ENCODE measurements around the gene GCLC.

The GCLC gene

GRCh38 chr6:53544470-53545308, at the start of gene GCLC:
TSS of gene GCLC (minus strand) at chr6:53545101. CDS start at chr6:53544645, 456 bp downstream.
- H3K9ac ChIP-seq (ENCODE audit: low read length), result peak within 1 kb of the TSS; percentile 76
- peak within 1 kb of the TSS; percentile 59 for H3K27ac ChIP-seq (ENCODE audit: low read length)
- peak within 1 kb of the TSS; percentile 90 for H3K4me3 ChIP-seq (ENCODE audit: low read length)
- TF ChIP-seq CTCF (IDR thresholded peaks at IDR 0.05; ENCODE audit: low read depth, low read length) (peak; percentile 65), EZH2phosphoT487 (IDR thresholded peaks at IDR 0.05; ENCODE audit: low read depth) (no peak)
- H2AFZ ChIP-seq (ENCODE audit: low read depth, low read length), result peak within 1 kb of the TSS; percentile 81
- peaks cover 14% of the 10 kb centered on the region for H3K27me3 ChIP-seq (ENCODE audit: low read depth, low read length)
- H3K4me2 ChIP-seq (ENCODE audit: low read length), result peak within 1 kb of the TSS; percentile 97
- H3K36me3 ChIP-seq (replicated peaks; ENCODE audit: low read depth, low read length), result no peaks in the 10 kb centered on the region
- peaks cover 33% of the 10 kb centered on the region for H3K4me1 ChIP-seq (ENCODE audit: low read length)
- H4K20me1 ChIP-seq (ENCODE audit: insufficient read depth, low read length), result peaks cover 6% of the 10 kb centered on the region
- H3K79me2 ChIP-seq (ENCODE audit: low read length), result peaks cover 33% of the 10 kb centered on the region
- H3K9me3 ChIP-seq (ENCODE audit: insufficient read depth, low read length), result no peaks in the 10 kb centered on the region

- H3K4me2 ChIP-seq (ENCODE audit: low read length), result no peak overlapping the region
- H4K20me1 ChIP-seq (ENCODE audit: insufficient read depth, low read length), result no peaks in the 10 kb centered on the region
- no peak overlapping the region for H3K27ac ChIP-seq (ENCODE audit: low read length)
- H3K36me3 ChIP-seq (replicated peaks; ENCODE audit: low read depth, low read length), result no peaks in the 10 kb centered on the region
- H3K4me3 ChIP-seq (ENCODE audit: low read length), result no peak overlapping the region
- H2AFZ ChIP-seq (ENCODE audit: low read depth, low read length), result no peak overlapping the region
- no peaks in the 10 kb centered on the region for H3K9me3 ChIP-seq (ENCODE audit: insufficient read depth, low read length)
- no peak overlapping the region for H3K9ac ChIP-seq (ENCODE audit: low read length)
- H3K4me1 ChIP-seq (ENCODE audit: low read length), result no peaks in the 10 kb centered on the region
- no peaks in the 10 kb centered on the region for H3K27me3 ChIP-seq (ENCODE audit: low read depth, low read length)
- no peaks in the 10 kb centered on the region for H3K79me2 ChIP-seq (ENCODE audit: low read length)
- TF ChIP-seq CTCF (IDR thresholded peaks at IDR 0.05; ENCODE audit: low read depth, low read length) (no peak), EZH2phosphoT487 (IDR thresholded peaks at IDR 0.05; ENCODE audit: low read depth) (no peak)
Measured at GRCh38 chr6:53594596-53594995, 49.7 kb upstream of the GCLC start.

- no peak overlapping the region for H3K9ac ChIP-seq (ENCODE audit: low read length)
- no peak overlapping the region for H2AFZ ChIP-seq (ENCODE audit: low read depth, low read length)
Measured at GRCh38 chr6:53593001-53593488, 48.1 kb upstream of the GCLC start.

More at GRCh38 chr6:53593001-53593488, 48.1 kb upstream of the GCLC start:
- H3K4me2 ChIP-seq (ENCODE audit: low read length), result no peak overlapping the region
- H3K4me3 ChIP-seq (ENCODE audit: low read length), result no peak overlapping the region
- no peaks in the 10 kb centered on the region for H3K36me3 ChIP-seq (replicated peaks; ENCODE audit: low read depth, low read length)
- no peaks in the 10 kb centered on the region for H3K4me1 ChIP-seq (ENCODE audit: low read length)
- no peaks in the 10 kb centered on the region for H4K20me1 ChIP-seq (ENCODE audit: insufficient read depth, low read length)
- TF ChIP-seq CTCF (IDR thresholded peaks at IDR 0.05; ENCODE audit: low read depth, low read length), result no peak
- TF ChIP-seq EZH2phosphoT487 (IDR thresholded peaks at IDR 0.05; ENCODE audit: low read depth), result no peak
- no peaks in the 10 kb centered on the region for H3K27me3 ChIP-seq (ENCODE audit: low read depth, low read length)
- H3K79me2 ChIP-seq (ENCODE audit: low read length), result no peaks in the 10 kb centered on the region
- no peak overlapping the region for H3K27ac ChIP-seq (ENCODE audit: low read length)
- no peaks in the 10 kb centered on the region for H3K9me3 ChIP-seq (ENCODE audit: insufficient read depth, low read length)
